Measurements from ENCODE around the gene HMCN1. TPM values are rescaled to one million over a fixed set of nuclear protein-coding genes. Genes with fewer than 3 reads are reported as not detected.

The HMCN1 gene
- total and polyA plus RNA-seq, 4 donors = 3.2 to 149 (median 15.4) TPM

DNA sequence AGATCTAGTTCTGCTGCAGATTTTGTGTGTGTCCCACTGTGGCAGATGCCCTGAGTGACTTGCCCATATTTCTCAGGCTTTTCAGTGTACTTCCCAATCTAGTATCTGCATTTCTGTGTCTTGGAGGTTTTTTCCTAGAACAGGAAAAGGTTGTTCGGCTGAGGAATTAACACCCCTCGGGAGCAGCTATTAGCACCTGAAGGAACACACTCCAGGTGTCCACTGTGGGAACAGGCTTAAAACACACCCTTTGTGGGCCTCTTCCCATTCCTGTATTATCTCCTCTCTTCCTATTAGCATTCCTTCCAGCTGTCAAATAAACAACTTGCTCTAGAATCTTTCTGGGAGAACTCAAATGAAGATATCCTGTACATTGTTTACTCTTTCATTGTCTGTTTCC lies 178.3 kb downstream of the HMCN1 start:
- DNase-seq = no peak
- Histone ChIP-seq H3K27ac (ENCODE audit: low read depth in 1 of 2, low read length in 1 of 2) (no peak overlapping the region), H3K9me3 (ENCODE audit: control insufficient read depth in 4 of 4, insufficient read depth in 3 of 4, low read length in 3 of 4) (no peaks in the 10 kb centered on the region), H3K4me1 (ENCODE audit: control insufficient read depth in 5 of 5, insufficient read depth in 5 of 5, low read length in 5 of 5) (peaks cover 0 to 3% (median 0%) of the 10 kb centered on the region in 5 donors), H3K9ac (ENCODE audit: insufficient read depth in 1 of 2, low read length in 2 of 2) (no peak overlapping the region), H3K36me3 (ENCODE audit: control insufficient read depth in 4 of 4, insufficient read depth in 4 of 4, low read length in 4 of 4) (no peaks in the 10 kb centered on the region), H3K4me3 (no peak overlapping the region), H3K27me3 (ENCODE audit: control insufficient read depth in 3 of 3, insufficient read depth in 3 of 3, low read length in 2 of 3) (no peaks in the 10 kb centered on the region)
- no peak for TF ChIP-seq CTCF (IDR thresholded peaks at IDR 0.05; ENCODE audit: control extremely low read depth, extremely low read depth)
- 44 to 53% methylated on average over 2 of the region's 2 CpGs for WGBS, 2 donors
- ATAC-seq (ENCODE audit: insufficient read depth, low FRiP score) = no peak

- no peak for TF ChIP-seq CTCF (IDR thresholded peaks at IDR 0.05; ENCODE audit: control extremely low read depth, extremely low read depth)
- Histone ChIP-seq H3K4me3 (no peak overlapping the region), H3K9me3 (ENCODE audit: control insufficient read depth in 4 of 4, insufficient read depth in 3 of 4, low read length in 3 of 4) (no peaks in the 10 kb centered on the region), H3K27ac (ENCODE audit: low read depth in 1 of 2, low read length in 1 of 2) (no peak overlapping the region), H3K27me3 (ENCODE audit: control insufficient read depth in 3 of 3, insufficient read depth in 3 of 3, low read length in 2 of 3) (no peaks in the 10 kb centered on the region), H3K36me3 (ENCODE audit: control insufficient read depth in 4 of 4, insufficient read depth in 4 of 4, low read length in 4 of 4) (no peaks in the 10 kb centered on the region), H3K9ac (ENCODE audit: insufficient read depth in 1 of 2, low read length in 2 of 2) (no peak overlapping the region), H3K4me1 (ENCODE audit: control insufficient read depth in 5 of 5, insufficient read depth in 5 of 5, low read length in 5 of 5) (peaks cover 0 to 3% (median 0%) of the 10 kb centered on the region in 5 donors)
- DNase-seq = no peak
- 96 to 97% methylated on average over 1 of the region's 1 CpG for WGBS, 2 donors
- no peak for ATAC-seq (ENCODE audit: insufficient read depth, low FRiP score)
Measured at GRCh38 chr1:185914089-185914488, 179.9 kb downstream of the HMCN1 start.

GRCh38 chr1:185916861-185917260 lies 182.7 kb downstream of the HMCN1 start:
- H3K4me1 ChIP-seq (ENCODE audit: control insufficient read depth in 5 of 5, insufficient read depth in 5 of 5, low read length in 5 of 5) = peaks cover 0 to 3% (median 0%) of the 10 kb centered on the region in 5 donors
- no peaks in the 10 kb centered on the region for H3K9me3 ChIP-seq (ENCODE audit: control insufficient read depth in 4 of 4, insufficient read depth in 3 of 4, low read length in 3 of 4)
- DNase-seq = no peak
- no peaks in the 10 kb centered on the region for H3K36me3 ChIP-seq (ENCODE audit: control insufficient read depth in 4 of 4, insufficient read depth in 4 of 4, low read length in 4 of 4)
- no peak overlapping the region for H3K4me3 ChIP-seq
- TF ChIP-seq CTCF (IDR thresholded peaks at IDR 0.05; ENCODE audit: control extremely low read depth, extremely low read depth) = no peak
- no peak overlapping the region for H3K27ac ChIP-seq (ENCODE audit: low read depth in 1 of 2, low read length in 1 of 2)
- H3K9ac ChIP-seq (ENCODE audit: insufficient read depth in 1 of 2, low read length in 2 of 2) = no peak overlapping the region
- no peak for ATAC-seq (ENCODE audit: insufficient read depth, low FRiP score)
- H3K27me3 ChIP-seq (ENCODE audit: control insufficient read depth in 3 of 3, insufficient read depth in 3 of 3, low read length in 2 of 3) = no peaks in the 10 kb centered on the region

DNA sequence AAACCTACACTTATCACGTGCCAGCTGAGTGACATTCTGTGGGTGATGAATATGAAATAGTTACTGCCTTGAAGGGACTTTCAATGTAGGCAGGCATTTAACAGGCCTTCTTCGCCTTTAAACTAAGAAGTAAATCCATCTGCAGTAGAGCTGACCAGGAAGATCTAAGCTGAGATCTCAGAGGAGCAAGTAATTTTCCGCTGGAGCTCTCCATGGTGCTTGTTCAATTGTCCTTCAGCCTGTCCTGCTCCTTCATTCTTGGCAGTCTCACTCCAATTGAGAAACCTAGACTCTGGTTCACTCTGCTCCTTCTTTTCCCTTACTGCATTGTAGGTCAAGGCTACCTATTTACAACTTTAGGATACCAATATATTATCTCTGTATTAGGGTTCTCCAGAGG lies 183.5 kb downstream of the HMCN1 start:
- 87 to 93% methylated on average over 3 of the region's 3 CpGs for WGBS, 2 donors
- no peak overlapping the region for H3K4me3 ChIP-seq
- peak; percentile 38 to 81 (median 46) for DNase-seq
- no peak for TF ChIP-seq CTCF (IDR thresholded peaks at IDR 0.05; ENCODE audit: control extremely low read depth, extremely low read depth)
- no peaks in the 10 kb centered on the region for H3K27me3 ChIP-seq (ENCODE audit: control insufficient read depth in 3 of 3, insufficient read depth in 3 of 3, low read length in 2 of 3)
- no peaks in the 10 kb centered on the region for H3K36me3 ChIP-seq (ENCODE audit: control insufficient read depth in 4 of 4, insufficient read depth in 4 of 4, low read length in 4 of 4)
- no peak overlapping the region for H3K9ac ChIP-seq (ENCODE audit: insufficient read depth in 1 of 2, low read length in 2 of 2)
- no peaks in the 10 kb centered on the region for H3K9me3 ChIP-seq (ENCODE audit: control insufficient read depth in 4 of 4, insufficient read depth in 3 of 4, low read length in 3 of 4)
- H3K27ac ChIP-seq (ENCODE audit: low read depth in 1 of 2, low read length in 1 of 2) = no peak overlapping the region
- ATAC-seq (ENCODE audit: insufficient read depth, low FRiP score) = no peak
- peaks cover 0 to 3% (median 0%) of the 10 kb centered on the region in 5 donors for H3K4me1 ChIP-seq (ENCODE audit: control insufficient read depth in 5 of 5, insufficient read depth in 5 of 5, low read length in 5 of 5)

Measured in lung (tissue), 12 donors.